HG03432 (cell line): ENCODE data around the gene S100A9.
"Not testable (repeated sequence)": the region's sequence is repeated elsewhere in the genome, so short reads cannot be mapped to it uniquely, and the experiment has no call there.

Experiments used
- ATAC-seq: cut with Tn5 transposase; IDR thresholded peaks from one replicate; pipeline ENCODE4 v1.9.1; 2021; ENCODE audit warnings: mild to moderate bottlenecking, moderate library complexity; ENCODE audit not compliant: unreplicated experiment

S100A9 gene

GRCh38 chr1:153403421-153404085 is 45.9 kb downstream of the S100A9 start:
- ATAC-seq, result no peak

GRCh38 chr1:153404086-153404635 is 46.5 kb downstream of the S100A9 start:
- ATAC-seq, result no peak

- no peak for ATAC-seq
These were observed 47.1 kb downstream of the S100A9 start for GRCh38 chr1:153404768-153405167.

- not testable (repeated sequence) for ATAC-seq
These were observed 48.4 kb downstream of the S100A9 start for GRCh38 chr1:153405825-153406599.

DNA sequence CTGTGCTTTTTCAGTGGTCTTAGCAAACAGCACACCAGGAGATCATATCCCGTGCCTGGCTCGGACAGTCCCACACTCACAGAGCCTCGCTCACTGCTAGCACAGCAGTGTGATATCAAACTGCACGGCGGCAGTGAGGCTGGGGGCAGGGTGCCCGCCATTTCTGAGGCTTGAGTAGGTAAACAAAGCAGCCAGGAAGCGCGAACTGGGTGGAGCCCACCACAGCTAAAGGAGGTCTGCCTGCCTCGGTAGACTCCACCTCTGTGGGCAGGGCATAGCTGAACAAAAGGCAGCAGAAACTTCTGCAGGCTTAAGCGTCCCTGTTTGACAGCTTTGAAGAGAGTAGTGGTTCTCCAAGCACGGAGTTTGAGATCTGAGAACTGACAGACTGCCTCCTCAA is 49.6 kb downstream of the S100A9 start:
- not testable (repeated sequence) for ATAC-seq
